Measurements from ENCODE around the gene LMF1.
"Not testable (repeated sequence)": the region's sequence is repeated elsewhere in the genome, so short reads cannot be mapped to it uniquely, and the experiment has no call there.

LMF1 gene

GRCh38 chr16:970386-970765 lies 408 bp downstream of the LMF1 start:
- no peak for DNase-seq (ENCODE audit: low read depth)

- no peak for DNase-seq (ENCODE audit: low read depth)
Observed at GRCh38 chr16:969508-970385, 1.0 kb downstream of the LMF1 start.

GRCh38 chr16:968620-969019 lies 2.2 kb downstream of the LMF1 start:
- no peak for DNase-seq (ENCODE audit: low read depth)

- no peak for DNase-seq (ENCODE audit: low read depth)
Observed at GRCh38 chr16:967546-968295, 3.1 kb downstream of the LMF1 start.

- DNase-seq (ENCODE audit: low read depth), result no peak
Observed at GRCh38 chr16:967077-967541, 3.7 kb downstream of the LMF1 start.

- DNase-seq (ENCODE audit: low read depth), result no peak
Observed at GRCh38 chr16:966505-966904, 4.3 kb downstream of the LMF1 start.

GRCh38 chr16:966035-966434 lies 4.7 kb downstream of the LMF1 start:
- no peak for DNase-seq (ENCODE audit: low read depth)

GRCh38 chr16:965487-965886 lies 5.3 kb downstream of the LMF1 start:
- no peak for DNase-seq (ENCODE audit: low read depth)

- DNase-seq (ENCODE audit: low read depth), result no peak
Observed at GRCh38 chr16:965036-965395, 5.8 kb downstream of the LMF1 start.

GRCh38 chr16:964356-965035 lies 6.3 kb downstream of the LMF1 start:
- no peak for DNase-seq (ENCODE audit: low read depth)

- no peak for DNase-seq (ENCODE audit: low read depth)
Observed at GRCh38 chr16:963913-964312, 6.9 kb downstream of the LMF1 start.

- no peak for DNase-seq (ENCODE audit: low read depth)
Observed at GRCh38 chr16:962901-963814, 7.6 kb downstream of the LMF1 start.

- no peak for DNase-seq (ENCODE audit: low read depth)
Observed at GRCh38 chr16:962366-962765, 8.4 kb downstream of the LMF1 start.

- no peak for DNase-seq (ENCODE audit: low read depth)
Observed at GRCh38 chr16:959232-960040, 11.3 kb downstream of the LMF1 start.

- not testable (repeated sequence) for DNase-seq (ENCODE audit: low read depth)
Observed at GRCh38 chr16:955766-956165, 15.0 kb downstream of the LMF1 start.

- DNase-seq (ENCODE audit: low read depth), result not testable (repeated sequence)
Observed at GRCh38 chr16:953818-954217, 17.0 kb downstream of the LMF1 start.

- no peak for DNase-seq (ENCODE audit: low read depth)
Observed at GRCh38 chr16:952321-952720, 18.5 kb downstream of the LMF1 start.

GRCh38 chr16:951660-952301 lies 19.0 kb downstream of the LMF1 start:
- DNase-seq (ENCODE audit: low read depth), result no peak

- not testable (repeated sequence) for DNase-seq (ENCODE audit: low read depth)
Observed at GRCh38 chr16:950733-951573, 19.8 kb downstream of the LMF1 start.
